ENCODE measurements around the gene GPR21.

Gene GPR21

DNA sequence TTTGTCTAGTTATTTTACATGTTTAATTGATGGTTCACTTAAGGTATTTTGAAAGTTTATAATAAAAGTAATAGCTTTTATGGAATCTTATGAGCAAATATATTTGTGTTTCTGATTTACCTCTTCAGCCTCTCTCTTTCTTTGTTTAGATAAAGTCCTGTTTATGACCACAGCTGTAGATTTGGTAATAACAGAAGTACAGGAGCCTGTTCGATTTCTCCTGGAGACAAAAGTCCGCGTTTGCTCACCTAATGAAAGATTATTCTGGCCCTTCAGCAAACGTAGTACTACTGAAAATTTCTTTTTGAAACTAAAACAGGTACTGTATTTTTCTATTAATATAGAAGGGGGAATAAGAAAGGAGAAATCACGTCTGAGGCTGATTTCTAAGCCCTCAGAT, 35.0 kb upstream of the GPR21 start:
- no peak for TF ChIP-seq CTCF (IDR thresholded peaks at IDR 0.05; ENCODE audit: insufficient read depth, low read depth, low read length, missing control alignments)
- DNase-seq (ENCODE audit: low read depth) = no peak
- H3K4me3 ChIP-seq (ENCODE audit: low read length) = no peak overlapping the region

GRCh38 chr9:123000371-123001068, 32.9 kb upstream of the GPR21 start:
- no peak for DNase-seq (ENCODE audit: low read depth)
- no peak for TF ChIP-seq CTCF (IDR thresholded peaks at IDR 0.05; ENCODE audit: insufficient read depth, low read depth, low read length, missing control alignments)
- no peak overlapping the region for H3K4me3 ChIP-seq (ENCODE audit: low read length)

- DNase-seq (ENCODE audit: low read depth) = no peak
- no peak for TF ChIP-seq CTCF (IDR thresholded peaks at IDR 0.05; ENCODE audit: insufficient read depth, low read depth, low read length, missing control alignments)
- H3K4me3 ChIP-seq (ENCODE audit: low read length) = no peak overlapping the region
Observed at GRCh38 chr9:123002754-123003153, 30.7 kb upstream of the GPR21 start.

GRCh38 chr9:123003466-123003865, 30.0 kb upstream of the GPR21 start:
- TF ChIP-seq CTCF (IDR thresholded peaks at IDR 0.05; ENCODE audit: insufficient read depth, low read depth, low read length, missing control alignments) = no peak
- no peak overlapping the region for H3K4me3 ChIP-seq (ENCODE audit: low read length)
- no peak for DNase-seq (ENCODE audit: low read depth)

- DNase-seq (ENCODE audit: low read depth) = no peak
- TF ChIP-seq CTCF (IDR thresholded peaks at IDR 0.05; ENCODE audit: insufficient read depth, low read depth, low read length, missing control alignments) = no peak
- no peak overlapping the region for H3K4me3 ChIP-seq (ENCODE audit: low read length)
Observed at GRCh38 chr9:123005964-123006363, 27.5 kb upstream of the GPR21 start.

DNA sequence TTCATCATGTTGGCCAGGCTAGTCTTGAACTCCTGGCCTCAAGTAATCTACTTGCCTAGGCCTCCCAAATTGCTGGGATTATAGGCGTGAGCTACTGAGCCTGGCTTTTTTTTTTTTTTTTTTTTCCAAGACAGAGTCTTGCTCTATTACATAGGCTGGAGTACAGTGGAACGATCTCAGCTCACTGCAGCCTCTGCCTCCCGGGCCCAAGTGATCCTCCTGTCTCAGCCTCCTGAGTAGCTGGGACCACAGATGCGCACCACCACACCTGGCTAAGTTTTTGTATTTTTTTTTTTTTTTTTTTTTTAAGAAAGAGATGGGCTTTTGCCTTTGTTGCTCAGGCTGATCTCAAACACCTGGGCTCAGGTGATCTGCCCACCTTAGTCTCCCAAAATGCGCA, 26.2 kb upstream of the GPR21 start:
- DNase-seq (ENCODE audit: low read depth) = no peak
- no peak overlapping the region for H3K4me3 ChIP-seq (ENCODE audit: low read length)
- no peak for TF ChIP-seq CTCF (IDR thresholded peaks at IDR 0.05; ENCODE audit: insufficient read depth, low read depth, low read length, missing control alignments)

DNA sequence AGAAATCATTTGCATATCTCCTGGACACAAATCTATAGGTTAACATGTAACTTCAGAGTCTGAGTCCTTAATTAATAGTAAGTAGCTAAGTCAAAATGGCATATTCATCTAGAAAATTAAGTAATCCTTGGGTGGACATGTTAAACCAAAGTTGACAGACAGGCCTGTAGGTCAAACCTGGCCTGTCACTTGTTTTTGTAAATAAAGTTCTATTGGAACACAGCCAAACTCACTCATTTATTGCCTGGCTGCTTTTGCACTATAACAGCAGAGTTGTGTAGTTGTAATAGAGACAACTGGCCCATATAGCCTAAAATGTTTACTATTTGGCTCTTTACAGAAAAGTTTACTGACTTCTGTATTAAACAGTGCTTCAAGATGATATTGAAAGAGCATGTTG, 24.6 kb upstream of the GPR21 start:
- TF ChIP-seq CTCF (IDR thresholded peaks at IDR 0.05; ENCODE audit: insufficient read depth, low read depth, low read length, missing control alignments) = no peak
- H3K4me3 ChIP-seq (ENCODE audit: low read length) = no peak overlapping the region
- DNase-seq (ENCODE audit: low read depth) = no peak

Data from epithelial cell of esophagus (primary cell).